ENCODE data around the gene CFAP97D1. TPM values are rescaled to one million over a fixed set of nuclear protein-coding genes. Genes with fewer than 3 reads are reported as not detected.

The CFAP97D1 gene
- total and polyA plus RNA-seq, 11 donors = 0.05 to 0.45 TPM; not detected in 9

- intact Hi-C loops (cut with DNase I) = loop anchor here in 2 of 10 donors (10.0 kb wide), 1 partner anchor 192 kb away; no protein-coding TSS in a partner anchor
- TF ChIP-seq CTCF (IDR thresholded peaks at IDR 0.05) (peak; percentile 60 to 90 (median 78)), POLR2A (IDR thresholded peaks at IDR 0.05) (no peak)
- DNase-seq (peak in 3 of 5 donors; percentile 55 to 66 (median 56)), ATAC-seq (no peak)
- no peaks in the 10 kb centered on the region for H3K9me3 ChIP-seq
- peak overlapping the region in 2 of 12 donors; percentile 66 to 81 for H3K27ac ChIP-seq
- WGBS, 4 donors = 57 to 67% (median 62%) methylated on average over 7 of the region's 7 CpGs
- H3K4me1 ChIP-seq = peaks cover 0 to 65% (median 25%) of the 10 kb centered on the region in 12 donors
- peaks cover 0 to 64% (median 52%) of the 10 kb centered on the region in 9 donors for H3K36me3 ChIP-seq
- no peak overlapping the region for H3K4me3 ChIP-seq
- H3K27me3 ChIP-seq = no peaks in the 10 kb centered on the region
These were observed 13.7 kb upstream of the CFAP97D1 start for GRCh38 chr17:43766413-43767052.

GRCh38 chr17:43767053-43767712, 13.1 kb upstream of the CFAP97D1 start:
- WGBS, 4 donors = 76 to 89% (median 82%) methylated on average over 6 of the region's 6 CpGs
- DNase-seq (no peak), ATAC-seq (no peak)
- Histone ChIP-seq H3K27ac (peak overlapping the region in 3 of 12 donors; percentile 39 to 81 (median 66)), H3K27me3 (no peaks in the 10 kb centered on the region), H3K4me1 (peaks cover 0 to 71% (median 26%) of the 10 kb centered on the region in 12 donors), H3K9me3 (no peaks in the 10 kb centered on the region), H3K4me3 (no peak overlapping the region), H3K36me3 (peaks cover 0 to 71% (median 59%) of the 10 kb centered on the region in 9 donors)
- TF ChIP-seq CTCF (IDR thresholded peaks at IDR 0.05) (no peak), POLR2A (IDR thresholded peaks at IDR 0.05) (no peak)
- intact Hi-C loops (cut with DNase I) = loop anchor here in 2 of 10 donors (10.0 kb wide), 1 partner anchor 192 kb away; no protein-coding TSS in a partner anchor

- H3K36me3 ChIP-seq = peaks cover 0 to 76% (median 64%) of the 10 kb centered on the region in 9 donors
- intact Hi-C loops (cut with DNase I) = loop anchor here in 2 of 10 donors (10.0 kb wide), 1 partner anchor 193 kb away; no protein-coding TSS in a partner anchor
- H3K27me3 ChIP-seq = no peaks in the 10 kb centered on the region
- no peak overlapping the region for H3K4me3 ChIP-seq
- TF ChIP-seq POLR2A (IDR thresholded peaks at IDR 0.05) (no peak), CTCF (IDR thresholded peaks at IDR 0.05) (no peak)
- peaks cover 0 to 76% (median 29%) of the 10 kb centered on the region in 12 donors for H3K4me1 ChIP-seq
- H3K9me3 ChIP-seq = no peaks in the 10 kb centered on the region
- DNase-seq (no peak), ATAC-seq (no peak)
- peak overlapping the region in 6 of 12 donors; percentile 30 to 81 (median 52) for H3K27ac ChIP-seq
- WGBS, 4 donors = 62 to 82% (median 75%) methylated on average over 5 of the region's 5 CpGs
These were observed 12.5 kb upstream of the CFAP97D1 start for GRCh38 chr17:43767713-43768059.

- Histone ChIP-seq H3K27ac (peak overlapping the region in 8 of 12 donors; percentile 30 to 81 (median 58)), H3K9me3 (no peaks in the 10 kb centered on the region), H3K4me3 (no peak overlapping the region), H3K36me3 (peaks cover 0 to 83% (median 71%) of the 10 kb centered on the region in 9 donors), H3K27me3 (no peaks in the 10 kb centered on the region), H3K4me1 (peaks cover 0 to 83% (median 29%) of the 10 kb centered on the region in 12 donors)
- TF ChIP-seq POLR2A (IDR thresholded peaks at IDR 0.05) = no peak
- TF ChIP-seq CTCF (IDR thresholded peaks at IDR 0.05) = no peak
- DNase-seq (peak in 4 of 5 donors; percentile 68 to 84 (median 78)), ATAC-seq (peak; percentile 61 to 85 (median 78))
- intact Hi-C loops (cut with DNase I) = loop anchor here in 2 of 10 donors (10.0 kb wide), 1 partner anchor 194 kb away; no protein-coding TSS in a partner anchor
- WGBS, 4 donors = 19 to 38% (median 28%) methylated on average over 9 of the region's 9 CpGs
These were observed 11.9 kb upstream of the CFAP97D1 start for GRCh38 chr17:43768382-43768781.
